AG04450 (cell line): ENCODE data around the gene RNF180. TPM values are rescaled to one million over a fixed set of nuclear protein-coding genes. Genes with fewer than 3 reads are reported as not detected.
A peak's percentile ranks its signal among the peaks of the same experiment; 100 is the strongest.

Experiments
- CTCF ChIA-PET: fragments of 300-600, 350-600 bp; formaldehyde crosslinking; extraction: SDS; loops from one replicate; lab custom pipeline; 2022; ENCODE audit warnings: antibody characterized with exemption, inconsistent platforms; lab: Charles Lee
- POLR2A ChIA-PET: fragments of 350-600 bp; formaldehyde crosslinking; extraction: SDS; loops from one replicate; lab custom pipeline; 2021; ENCODE audit warnings: antibody characterized with exemption, inconsistent platforms; lab: Yijun Ruan, JAX
- DNase-seq: peaks from one replicate; pipeline ENCODE4 v3.0.0-alpha.2; 2011; ENCODE audit warnings: low read depth, low spot score
- H3K27ac ChIP-seq: one replicate; pipeline ENCODE4 v1.5.1; 2012; ENCODE audit warnings: low read depth, low read length, control low read depth
- H3K27me3 ChIP-seq: one replicate; pipeline ENCODE4 v1.6.0; 2012; ENCODE audit warnings: low read length; ENCODE audit not compliant: control insufficient read depth, insufficient read depth
- H3K4me3 ChIP-seq: 2 replicates; pipeline ENCODE4 v1.5.1; 2011; ENCODE audit warnings: mild to moderate bottlenecking, low read depth, low read length, control low read depth
- H3K9me3 ChIP-seq: 2 replicates; pipeline ENCODE4 v1.5.1; 2012; ENCODE audit warnings: low read length; ENCODE audit not compliant: control insufficient read depth, insufficient read depth
- polyA plus RNA-seq: library from polyadenylated mRNA; depleted of rRNA; stranded (reverse); fragments of >200 nt; gene quantifications from 2 replicates; pipeline ENCODE4 v1.2.3, GENCODE V29; 2011
- TF ChIP-seq, protein P1 (sequence below): IDR thresholded peaks from 2 replicates; pipeline ENCODE4 v1.5.1; 2011; ENCODE audit warnings: low read depth, low read length, control low read depth, inconsistent platforms

The RNF180 gene
- polyA plus RNA-seq, 1 experiment: 0.02 TPM

DNA sequence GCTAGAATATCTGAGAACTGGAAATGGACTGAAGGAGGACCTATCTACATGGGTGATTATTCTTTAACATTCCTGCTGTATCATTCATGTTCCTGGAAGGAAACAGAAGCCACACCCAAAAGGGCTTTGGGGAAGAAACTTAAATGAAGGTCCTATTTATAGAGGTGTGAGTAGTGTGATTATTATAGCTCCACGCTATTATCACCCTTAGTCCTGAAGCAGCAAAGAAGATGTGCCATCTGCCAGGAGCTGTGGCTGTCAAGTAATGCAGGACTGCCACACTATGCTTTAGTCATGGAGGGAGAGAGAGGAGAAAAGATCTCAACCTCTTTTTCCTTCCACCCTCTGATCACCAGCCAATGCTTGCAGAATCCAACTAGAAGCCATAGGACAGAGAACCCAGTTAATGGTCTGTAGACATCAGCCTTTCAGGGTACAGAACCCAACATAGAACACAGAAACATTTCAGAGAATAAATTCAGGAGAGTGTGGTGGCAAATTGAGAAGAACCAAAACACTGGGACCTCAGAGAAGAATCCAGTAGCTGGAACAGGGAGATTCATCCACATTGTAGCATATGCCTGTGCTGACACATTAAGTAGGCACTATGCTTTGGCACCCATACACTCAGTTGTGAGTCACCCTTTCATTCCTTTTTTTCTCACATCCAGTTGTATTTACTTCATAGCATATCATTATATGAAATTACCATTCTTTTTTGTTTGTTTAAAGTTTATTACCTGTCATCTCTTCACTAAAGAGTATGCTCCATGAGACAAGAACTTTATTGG, 21.0 kb upstream of the RNF180 start:
- Histone ChIP-seq H3K9me3 (no peaks in the 10 kb centered on the region), H3K4me3 (no peak overlapping the region), H3K27me3 (no peaks in the 10 kb centered on the region), H3K27ac (no peak overlapping the region)
- no peak for DNase-seq
- CTCF ChIA-PET: interaction anchor here (0.9 kb wide), 1 partner anchor 84 kb away, joined by 3 read pairs; no protein-coding TSS in a partner anchor
- TF ChIP-seq, protein P1, sequence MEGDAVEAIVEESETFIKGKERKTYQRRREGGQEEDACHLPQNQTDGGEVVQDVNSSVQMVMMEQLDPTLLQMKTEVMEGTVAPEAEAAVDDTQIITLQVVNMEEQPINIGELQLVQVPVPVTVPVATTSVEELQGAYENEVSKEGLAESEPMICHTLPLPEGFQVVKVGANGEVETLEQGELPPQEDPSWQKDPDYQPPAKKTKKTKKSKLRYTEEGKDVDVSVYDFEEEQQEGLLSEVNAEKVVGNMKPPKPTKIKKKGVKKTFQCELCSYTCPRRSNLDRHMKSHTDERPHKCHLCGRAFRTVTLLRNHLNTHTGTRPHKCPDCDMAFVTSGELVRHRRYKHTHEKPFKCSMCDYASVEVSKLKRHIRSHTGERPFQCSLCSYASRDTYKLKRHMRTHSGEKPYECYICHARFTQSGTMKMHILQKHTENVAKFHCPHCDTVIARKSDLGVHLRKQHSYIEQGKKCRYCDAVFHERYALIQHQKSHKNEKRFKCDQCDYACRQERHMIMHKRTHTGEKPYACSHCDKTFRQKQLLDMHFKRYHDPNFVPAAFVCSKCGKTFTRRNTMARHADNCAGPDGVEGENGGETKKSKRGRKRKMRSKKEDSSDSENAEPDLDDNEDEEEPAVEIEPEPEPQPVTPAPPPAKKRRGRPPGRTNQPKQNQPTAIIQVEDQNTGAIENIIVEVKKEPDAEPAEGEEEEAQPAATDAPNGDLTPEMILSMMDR: no peak
- POLR2A ChIA-PET: no interaction called here

DNA sequence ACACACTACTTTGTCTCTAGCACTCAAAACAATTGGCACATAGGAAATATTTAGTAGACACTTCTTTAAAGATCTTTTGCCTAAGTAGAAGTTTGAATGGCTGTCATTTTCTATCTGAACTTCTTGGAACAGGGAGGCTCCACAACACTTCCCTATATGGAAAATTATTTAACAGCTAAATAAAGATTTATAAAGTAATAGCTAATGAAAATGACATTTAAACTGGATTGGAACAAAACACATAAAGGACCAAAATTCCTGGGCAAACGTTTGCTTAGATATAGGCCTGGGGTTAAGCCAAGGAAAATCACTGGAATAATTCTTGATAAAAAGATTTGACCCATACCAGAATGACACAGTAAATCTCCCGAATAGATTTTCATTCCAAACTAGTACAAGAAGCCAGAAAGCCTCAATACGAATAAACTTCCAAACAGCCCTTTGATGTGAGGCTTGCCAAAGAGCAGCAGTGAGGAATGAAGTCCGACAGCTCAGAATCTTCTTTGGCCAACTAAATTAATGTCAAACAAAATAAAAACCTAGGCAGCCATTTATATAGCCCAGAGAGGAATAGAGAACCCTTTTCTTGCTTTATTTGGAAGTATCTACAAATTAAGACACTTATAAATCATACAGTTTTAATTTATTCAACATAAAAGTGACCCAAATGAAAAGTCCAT, 20.3 kb upstream of the RNF180 start:
- Histone ChIP-seq H3K9me3 (no peaks in the 10 kb centered on the region; the same call in 1 of the 2 replicates), H3K4me3 (no peak overlapping the region), H3K27ac (no peak overlapping the region), H3K27me3 (no peaks in the 10 kb centered on the region)
- DNase-seq: no peak
- CTCF ChIA-PET: interaction anchor here (0.9 kb wide), 1 partner anchor 83 kb away, joined by 3 read pairs; no protein-coding TSS in a partner anchor
- POLR2A ChIA-PET: no interaction called here
- TF ChIP-seq, protein P1: no peak

GRCh38 chr5:64147379-64147778, 18.3 kb upstream of the RNF180 start:
- H3K27ac ChIP-seq: no peak overlapping the region
- no peaks in the 10 kb centered on the region for H3K27me3 ChIP-seq
- TF ChIP-seq, protein P1: no peak
- no peaks in the 10 kb centered on the region; the same call in 1 of the 2 replicates for H3K9me3 ChIP-seq
- ChIA-PET POLR2A (no interaction called here), CTCF (interaction anchor here (0.6 to 1.8 kb wide), 14 partner anchors 8 to 465 kb away, joined by 3 to 28 read pairs (median 3); no protein-coding TSS in a partner anchor)
- H3K4me3 ChIP-seq: no peak overlapping the region
- no peak for DNase-seq

GRCh38 chr5:64147849-64148441, 17.7 kb upstream of the RNF180 start:
- no peak overlapping the region for H3K4me3 ChIP-seq
- TF ChIP-seq, protein P1: peak; percentile 74
- no peak overlapping the region for H3K27ac ChIP-seq
- no peaks in the 10 kb centered on the region for H3K27me3 ChIP-seq
- DNase-seq: no peak
- ChIA-PET CTCF (interaction anchor here (0.6 to 1.8 kb wide), 15 partner anchors 9 to 464 kb away, joined by 3 to 28 read pairs (median 3); no protein-coding TSS in a partner anchor), POLR2A (no interaction called here)
- no peaks in the 10 kb centered on the region; the same call in 1 of the 2 replicates for H3K9me3 ChIP-seq
